Stimulated activated CD8-positive, alpha-beta memory T cell treated with anti-CD3 and anti-CD28 coated beads, Interleukin-15, amount 100 ng/mL, for 24 hours (primary cell): Measurements from ENCODE around the gene BZW1.

Experiments
- DNase-seq: peaks from one replicate; pipeline ENCODE4 v3.0.0-alpha.2; 2020; ENCODE audit warnings: low read depth

BZW1 gene

DNA sequence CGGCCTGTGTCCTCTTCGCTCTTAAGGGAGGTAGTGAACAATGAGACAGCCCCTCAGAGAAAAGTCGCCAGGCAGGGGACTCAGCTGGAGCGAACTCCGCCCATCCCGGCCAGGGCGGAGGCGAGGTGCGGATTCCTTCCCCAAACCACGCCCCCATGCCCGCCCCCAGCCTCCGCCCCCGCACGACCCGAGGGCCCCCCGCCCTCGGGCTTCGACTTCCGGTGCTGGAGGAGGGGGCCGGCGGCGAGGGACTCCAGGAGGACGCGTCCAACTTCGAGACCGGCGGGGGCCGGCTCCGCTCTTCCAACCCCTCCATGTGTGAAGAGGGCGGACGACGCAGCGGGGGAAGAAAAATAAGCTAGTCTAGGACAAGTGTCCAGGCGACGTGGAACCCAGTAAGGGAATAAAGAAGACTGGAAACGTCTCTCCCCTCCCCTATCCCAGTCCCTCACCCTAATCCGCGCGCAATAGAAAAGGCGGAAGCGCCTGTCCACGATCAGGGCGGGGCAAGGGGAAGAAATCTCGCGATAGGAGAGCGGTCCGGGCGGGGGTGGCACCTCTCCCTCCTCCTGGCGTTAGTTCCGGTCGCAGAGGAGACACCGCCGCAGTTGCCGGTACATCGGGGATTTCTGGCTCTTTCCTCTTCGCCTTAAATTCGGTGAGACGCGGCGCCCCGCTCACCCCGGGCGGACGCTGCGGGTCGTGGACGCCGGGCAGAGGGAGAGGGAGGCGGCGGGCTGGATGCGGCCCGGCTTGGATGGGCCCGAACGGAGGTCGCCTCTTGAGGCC lies at the start of gene BZW1:
BZW1 (plus strand) TSS at position 578 of the 789 bp plus-strand sequence. CDS start 1,308 bp downstream, outside the sequence.
- DNase-seq: peak; percentile 85

DNA sequence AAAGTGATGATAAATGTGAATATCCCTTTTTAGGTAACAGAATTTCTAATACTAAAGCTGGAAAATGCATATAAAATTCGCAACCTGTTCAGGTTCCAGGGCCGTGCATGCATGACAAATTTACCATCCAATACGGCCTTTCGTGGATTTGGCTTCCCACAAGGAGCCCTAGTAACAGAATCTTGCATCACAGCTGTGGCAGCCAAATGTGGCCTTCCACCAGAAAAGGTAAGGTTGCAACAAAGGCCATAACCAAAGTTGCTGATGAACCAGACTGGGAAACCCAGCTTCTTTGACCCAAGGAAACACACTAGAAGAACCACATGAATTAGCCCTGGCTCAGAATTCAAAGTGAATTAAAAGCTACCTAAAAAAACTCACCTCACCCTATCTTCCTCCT lies 49.6 kb upstream of the BZW1 start:
- no peak for DNase-seq

DNA sequence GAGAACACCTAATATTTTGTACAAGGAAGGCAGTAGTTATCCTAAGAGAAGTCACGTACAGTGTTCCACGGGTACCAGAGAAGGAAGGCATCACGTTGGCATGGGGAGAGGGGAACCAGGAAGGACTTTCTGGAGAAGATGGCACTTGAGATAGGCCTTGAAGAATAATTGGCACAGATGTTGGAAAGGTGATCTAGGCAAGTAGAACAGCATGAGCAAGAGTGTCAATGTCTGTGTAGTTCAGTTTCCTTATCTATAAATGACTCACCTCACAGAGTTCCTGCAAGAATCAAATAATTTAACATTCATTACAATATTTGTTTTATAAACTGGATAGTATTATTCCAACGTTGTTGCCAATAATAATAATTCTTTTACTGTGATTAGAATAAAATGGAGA lies 48.3 kb upstream of the BZW1 start:
- no peak for DNase-seq

DNA sequence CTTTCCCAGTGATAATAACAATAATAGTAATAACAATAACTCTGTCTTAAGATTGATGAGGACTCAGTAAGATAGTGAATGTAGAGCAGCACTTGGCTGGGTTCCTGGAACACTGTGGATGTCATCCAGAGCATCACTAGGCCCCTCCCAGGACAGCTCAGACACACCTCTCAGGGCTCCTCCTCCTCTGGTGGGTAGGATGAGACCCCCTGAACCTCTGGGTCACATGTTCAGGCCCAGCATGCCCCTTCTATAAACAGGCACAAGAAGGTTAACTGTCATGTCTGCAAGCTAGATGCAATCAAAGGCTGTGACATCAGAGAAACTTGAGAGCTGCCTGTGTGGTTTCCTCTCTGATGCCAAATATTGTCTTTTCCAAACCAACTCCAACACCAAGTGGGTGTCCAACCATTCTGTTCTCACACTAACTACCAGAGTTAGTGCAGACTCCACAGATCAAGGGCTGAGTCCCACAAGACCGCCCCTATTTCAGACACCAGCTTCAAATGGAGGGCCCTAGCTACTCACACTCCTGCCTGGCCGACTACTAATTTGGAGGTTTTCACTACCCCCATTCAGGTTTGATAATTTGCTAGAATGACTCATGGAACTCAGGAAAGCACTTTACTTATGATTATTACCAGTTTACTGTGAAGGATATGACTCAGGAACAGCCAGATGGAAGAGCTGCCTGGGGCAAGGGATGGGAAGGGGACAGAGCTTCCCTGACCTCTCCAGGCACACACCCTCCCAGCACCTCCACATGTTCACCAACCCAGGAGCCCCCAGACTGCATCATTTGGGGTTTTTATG lies 46.4 kb upstream of the BZW1 start:
- no peak for DNase-seq

DNA sequence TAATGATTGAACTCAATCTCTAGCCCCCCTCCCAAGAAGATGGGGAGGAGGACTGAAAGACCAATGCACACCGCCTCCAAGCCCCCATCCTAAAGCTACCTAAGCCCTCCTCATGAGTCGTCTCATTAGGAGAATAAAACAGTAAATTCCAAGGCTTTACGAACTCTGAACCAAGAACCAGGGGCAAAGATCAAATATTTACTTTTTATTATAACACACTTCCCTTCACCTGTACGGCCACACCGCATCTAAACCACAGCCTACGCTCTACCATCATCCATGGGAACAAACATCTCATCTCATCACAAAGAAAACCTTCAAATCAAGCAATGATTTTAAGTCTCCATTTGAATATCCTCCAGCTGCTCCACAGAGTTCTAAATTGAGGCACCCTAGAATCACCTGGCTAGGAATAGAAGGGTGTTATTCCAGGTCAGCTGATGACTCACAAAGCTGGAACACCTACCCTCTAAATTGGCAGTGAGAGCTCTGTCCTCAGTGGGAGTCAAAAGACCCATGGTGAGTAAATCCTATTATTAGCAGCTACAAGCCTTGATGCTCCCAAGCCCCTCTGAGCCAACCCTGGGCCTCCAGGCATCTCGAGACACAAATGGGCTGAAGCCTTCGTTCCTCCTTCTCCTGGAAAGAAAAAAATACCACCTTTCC lies 45.6 kb upstream of the BZW1 start:
- DNase-seq: no peak

DNA sequence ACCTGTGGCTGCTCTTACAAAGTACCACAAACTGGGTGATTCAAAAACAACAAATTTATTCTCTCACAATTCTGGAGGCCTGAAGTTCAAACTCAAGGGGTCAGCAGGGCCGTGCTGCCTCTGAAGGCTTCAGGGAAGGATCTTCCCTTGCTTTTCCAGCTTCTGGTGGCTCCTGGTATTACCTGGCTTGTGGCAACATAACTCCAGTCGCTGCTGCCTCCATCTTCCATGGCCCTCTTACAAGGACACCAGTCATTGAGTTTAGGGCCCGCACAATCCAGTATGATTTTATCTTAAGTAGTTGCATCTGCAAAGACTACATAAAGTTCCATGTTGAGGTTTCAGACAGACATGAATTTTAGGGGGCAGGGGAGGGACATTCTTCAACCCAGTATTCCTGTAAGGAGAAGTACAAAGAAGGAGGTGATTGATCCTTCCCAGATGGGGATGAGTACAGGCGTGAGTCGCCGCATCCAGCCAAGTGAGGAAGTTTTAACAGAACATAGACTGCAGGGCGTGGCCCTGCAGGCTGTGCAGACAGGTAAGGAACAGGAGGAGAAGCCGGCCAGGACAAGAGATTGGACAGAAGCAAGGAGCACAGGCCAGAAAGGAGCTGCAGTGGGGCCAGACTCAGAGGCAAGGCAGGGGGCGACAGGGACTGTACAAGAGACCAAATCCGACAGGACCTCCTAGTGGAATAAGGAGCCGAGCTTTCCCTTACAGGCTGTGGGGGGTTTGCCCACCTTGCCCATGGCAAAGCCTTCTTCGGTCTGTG lies 44.4 kb upstream of the BZW1 start:
- no peak for DNase-seq

DNA sequence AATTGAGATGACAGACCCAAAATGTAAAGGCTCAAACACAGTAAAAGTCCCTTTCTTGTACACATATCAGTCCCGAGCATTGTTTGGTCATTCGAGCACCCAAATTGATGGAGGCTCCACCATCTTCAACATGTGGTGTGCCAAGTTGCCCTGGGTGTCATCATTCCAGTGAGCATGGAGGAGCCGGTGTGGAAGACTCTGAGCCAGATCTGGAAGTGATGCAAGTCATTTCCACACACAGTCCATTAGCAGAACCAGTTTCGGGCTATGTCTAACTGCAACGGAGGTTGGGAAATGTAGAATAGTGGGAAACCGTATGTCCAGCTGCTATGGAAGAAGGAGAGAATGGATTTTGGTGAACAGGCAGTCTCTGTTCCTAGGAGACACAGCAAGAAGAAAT lies 40.9 kb upstream of the BZW1 start:
- DNase-seq: no peak

DNA sequence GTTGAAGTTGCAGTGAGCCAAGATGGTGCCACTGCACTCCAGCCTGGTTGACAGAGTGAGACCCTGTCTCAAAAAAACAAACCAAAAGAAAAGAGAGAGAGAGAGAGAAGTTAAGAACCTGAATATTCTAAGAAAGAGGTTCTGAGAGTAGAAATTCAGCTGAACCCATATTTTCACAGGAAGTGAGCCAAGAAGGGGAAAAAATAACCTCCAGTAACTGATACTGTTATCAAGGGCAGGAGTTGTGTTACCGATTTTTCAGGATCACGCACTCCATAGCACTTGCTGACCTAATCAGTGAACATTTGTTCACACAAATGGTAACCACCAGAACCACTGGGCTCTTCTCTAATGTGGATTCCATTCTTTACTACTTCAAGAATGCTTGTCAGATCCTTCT lies 39.1 kb upstream of the BZW1 start:
- DNase-seq: no peak

DNA sequence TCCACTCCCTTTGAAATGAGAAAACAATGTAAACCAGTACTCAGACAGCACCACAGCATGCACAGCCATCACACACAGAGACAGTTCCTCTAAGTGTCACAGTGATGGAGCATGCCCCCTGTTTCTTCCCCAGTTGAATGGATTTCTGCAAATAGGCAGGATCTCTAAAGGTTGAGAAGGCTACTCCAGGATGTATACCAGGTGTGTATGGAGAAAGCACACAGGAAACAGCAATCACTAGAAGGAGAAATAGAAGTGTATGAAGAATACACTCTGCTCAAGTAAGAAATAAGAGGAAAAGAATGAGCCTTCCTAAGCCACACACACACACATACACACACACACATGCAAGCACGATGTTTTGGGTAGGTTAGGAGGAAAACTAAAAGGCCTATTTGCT lies 38.6 kb upstream of the BZW1 start:
- DNase-seq: no peak

DNA sequence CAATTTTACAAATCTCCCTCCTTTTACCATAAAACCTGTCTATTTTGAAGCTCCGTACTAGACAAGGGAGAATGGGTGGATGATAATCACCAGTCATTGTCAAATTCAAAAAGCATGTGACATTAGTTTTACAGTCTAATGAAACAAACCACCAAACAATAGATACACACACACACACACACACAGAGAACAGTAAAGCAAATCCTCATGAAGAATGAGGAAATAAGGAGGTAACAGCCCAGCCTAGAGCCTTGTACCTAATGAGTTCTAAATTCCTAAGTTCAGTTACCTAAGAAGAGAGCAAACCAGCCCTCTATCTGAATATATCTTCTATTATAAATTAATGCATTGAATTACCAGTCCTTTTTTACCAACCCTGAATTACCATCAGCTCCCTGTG lies 36.8 kb upstream of the BZW1 start:
- DNase-seq: no peak

DNA sequence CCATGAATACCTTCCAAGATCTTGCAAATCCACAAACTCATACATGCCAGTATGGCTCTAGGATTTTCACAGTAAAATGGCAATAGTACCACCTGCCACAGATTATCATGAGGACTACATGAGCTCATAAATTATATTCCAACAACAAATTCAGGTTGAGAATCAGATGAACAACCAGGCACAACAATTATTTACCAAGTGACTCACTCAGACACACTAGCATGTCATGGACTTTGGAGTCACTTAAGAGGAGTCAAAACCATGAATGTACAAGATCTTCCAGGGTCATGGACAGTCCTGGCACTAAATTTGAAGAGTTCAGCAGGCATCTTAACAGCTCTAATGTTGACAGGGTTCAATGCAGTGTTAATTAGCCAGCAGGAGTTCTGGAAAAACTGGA lies 34.4 kb upstream of the BZW1 start:
- DNase-seq: no peak

DNA sequence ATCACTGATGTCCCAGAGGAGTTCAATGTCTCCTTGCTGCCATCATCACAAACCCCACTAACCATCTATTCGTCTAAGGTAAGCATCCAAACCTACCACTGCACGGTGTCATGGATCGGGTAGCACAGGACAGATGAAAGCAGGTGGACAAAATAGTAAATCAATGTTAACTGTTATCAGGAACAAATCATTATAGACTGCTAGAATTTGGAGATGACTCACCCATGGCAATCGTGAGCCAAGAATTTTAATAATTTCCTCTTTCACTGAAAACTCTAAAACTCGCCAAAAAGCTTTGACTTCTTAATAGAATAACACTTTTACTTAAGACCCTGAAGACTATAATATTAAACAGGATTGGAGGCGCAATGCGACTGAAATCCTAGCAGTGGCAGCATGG lies 33.7 kb upstream of the BZW1 start:
- DNase-seq: no peak

DNA sequence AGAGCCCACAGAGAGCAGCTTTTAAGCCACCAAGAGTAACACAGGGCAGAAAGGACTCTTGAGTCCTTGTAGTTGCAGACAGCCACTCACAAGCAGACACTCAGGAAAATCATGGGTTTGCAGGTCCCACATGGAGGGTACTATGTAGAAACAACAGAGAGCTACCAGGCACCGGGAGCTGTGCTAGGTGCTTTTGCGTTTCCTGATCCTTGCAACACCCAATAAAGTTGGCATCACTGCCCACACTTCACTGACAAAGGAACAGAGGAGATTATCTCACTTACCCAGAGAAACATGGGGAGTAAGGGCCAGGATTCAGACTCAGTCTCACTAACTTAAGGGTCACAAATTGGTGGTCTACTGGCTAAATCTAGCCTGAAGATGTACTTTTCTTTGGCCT lies 32.5 kb upstream of the BZW1 start:
- no peak for DNase-seq

DNA sequence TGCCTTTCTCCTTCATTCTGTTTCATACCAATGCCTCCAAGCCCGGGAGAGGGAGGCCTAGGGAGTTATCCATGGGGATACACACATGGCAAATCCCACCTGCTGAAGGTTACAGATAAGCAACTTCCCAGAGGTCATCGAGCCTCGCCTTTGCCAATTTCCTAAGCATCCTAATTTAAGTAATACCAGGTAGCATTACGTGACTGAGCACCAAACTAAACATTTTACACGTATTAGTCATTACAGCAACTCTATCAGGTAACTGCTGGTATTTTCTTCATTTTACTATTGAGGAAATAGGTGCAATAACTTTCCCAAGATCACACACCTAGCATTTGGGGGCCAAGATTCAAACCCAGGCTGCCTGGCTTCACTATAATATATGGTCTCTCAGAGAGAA lies 30.1 kb upstream of the BZW1 start:
- DNase-seq: no peak

DNA sequence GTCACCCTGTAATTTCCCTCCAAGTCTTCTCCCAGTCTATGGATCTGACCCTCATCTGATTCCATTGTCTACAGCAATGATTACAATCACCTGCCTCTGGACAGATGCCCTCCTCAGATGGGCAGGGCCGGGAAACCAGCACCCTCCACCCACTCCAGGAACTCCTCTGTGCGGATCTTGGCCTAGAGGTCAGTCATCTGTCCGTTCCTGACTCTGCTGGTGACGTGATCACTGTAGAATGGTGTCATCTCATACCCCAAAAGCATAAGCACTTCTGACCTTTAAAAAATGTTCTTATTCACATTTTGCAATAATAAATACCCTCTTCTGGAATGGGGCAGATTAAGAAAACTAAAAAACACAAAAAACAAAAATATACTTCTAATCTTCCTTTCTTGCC lies 29.5 kb upstream of the BZW1 start:
- DNase-seq: no peak

DNA sequence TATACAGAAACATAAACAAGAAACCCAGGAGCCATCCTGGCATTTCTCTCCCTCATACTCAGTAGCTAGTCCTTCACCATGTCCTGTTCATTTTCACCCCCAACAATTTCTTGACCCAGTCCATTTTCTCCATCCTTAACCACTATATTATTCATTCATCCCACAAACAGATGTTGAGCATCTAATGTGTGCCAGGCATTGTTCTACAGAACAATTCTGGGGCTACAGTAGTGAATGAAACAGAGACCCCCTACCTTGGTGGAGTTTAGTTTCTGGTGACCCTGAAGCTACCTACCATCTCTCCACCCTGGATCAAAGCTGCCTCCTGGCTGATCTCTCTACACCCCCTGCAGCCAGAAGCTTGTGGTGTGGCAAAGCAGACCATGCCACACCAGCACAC lies 27.5 kb upstream of the BZW1 start:
- DNase-seq: no peak

DNA sequence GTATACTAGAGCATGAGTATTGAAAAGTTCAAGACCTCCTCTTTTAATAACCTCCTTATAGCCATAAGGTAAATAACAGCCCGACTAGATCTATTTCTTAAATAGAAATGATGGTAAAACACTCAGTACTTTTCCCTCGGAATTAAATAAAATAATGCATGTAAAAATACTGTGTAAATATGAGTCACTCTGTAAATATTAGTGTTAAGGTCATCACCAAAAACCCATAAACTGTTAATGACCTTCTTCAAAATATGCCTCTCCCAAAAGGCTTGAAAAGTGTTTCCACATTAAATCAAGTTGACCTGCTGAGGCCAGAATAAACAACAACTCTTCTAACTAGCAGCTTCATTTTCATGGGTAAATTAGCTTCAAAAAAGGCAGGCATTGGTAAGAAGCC lies 25.3 kb upstream of the BZW1 start:
- DNase-seq: no peak

DNA sequence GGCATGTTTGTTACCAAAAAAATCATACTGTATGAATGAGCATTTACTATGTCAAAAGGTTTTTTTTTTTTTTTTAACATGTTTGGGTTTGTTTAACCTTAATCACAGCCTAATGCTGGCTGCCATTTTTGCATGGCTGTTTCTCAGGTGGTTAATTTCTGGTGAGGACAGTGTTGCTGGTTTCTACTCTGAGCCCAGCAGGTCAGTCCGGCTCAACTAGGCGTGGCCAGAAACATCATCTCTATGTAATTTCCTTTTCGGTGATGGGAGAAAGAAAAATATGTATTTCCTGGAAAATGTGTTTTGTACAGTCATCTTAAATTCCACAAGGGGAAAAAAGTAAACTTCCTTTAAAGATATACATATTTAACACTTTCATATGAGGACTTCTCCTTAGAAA lies 24.9 kb upstream of the BZW1 start:
- no peak for DNase-seq

DNA sequence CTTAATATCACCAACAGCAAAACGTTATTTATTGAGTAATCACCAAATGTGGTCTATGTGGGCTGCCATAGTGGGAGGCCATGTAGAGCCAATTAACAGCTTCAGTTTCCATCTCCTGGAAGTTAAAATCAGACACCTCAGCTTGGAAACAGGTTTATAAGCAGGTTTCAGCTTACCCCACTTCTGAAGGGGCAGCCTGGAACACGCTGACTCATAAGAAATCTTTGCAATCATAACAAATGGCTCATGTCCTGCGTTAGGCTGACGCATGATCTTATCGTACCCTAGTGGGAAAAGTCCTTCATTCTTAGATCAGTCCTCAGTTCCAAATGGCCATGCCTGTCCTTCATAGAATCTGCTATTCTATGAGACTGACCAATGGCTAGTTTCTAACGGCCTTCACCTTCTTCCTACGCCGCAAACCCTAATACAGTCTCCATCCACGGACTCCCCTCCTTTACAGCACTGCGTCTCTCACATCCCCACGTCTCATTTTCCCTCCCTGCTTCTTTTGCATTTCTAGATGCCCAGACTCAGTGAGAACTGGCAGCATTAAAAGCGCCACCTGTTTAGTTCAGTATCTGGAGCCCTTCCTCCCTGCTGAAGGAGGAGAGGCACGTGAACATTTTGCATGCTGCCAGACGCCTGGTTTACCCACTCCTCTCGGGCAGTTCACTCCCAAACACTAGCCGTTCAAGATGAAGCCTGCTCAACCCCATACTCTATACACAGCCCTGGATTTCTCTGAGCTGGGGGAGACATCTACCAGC lies 24.2 kb upstream of the BZW1 start:
- DNase-seq: no peak

DNA sequence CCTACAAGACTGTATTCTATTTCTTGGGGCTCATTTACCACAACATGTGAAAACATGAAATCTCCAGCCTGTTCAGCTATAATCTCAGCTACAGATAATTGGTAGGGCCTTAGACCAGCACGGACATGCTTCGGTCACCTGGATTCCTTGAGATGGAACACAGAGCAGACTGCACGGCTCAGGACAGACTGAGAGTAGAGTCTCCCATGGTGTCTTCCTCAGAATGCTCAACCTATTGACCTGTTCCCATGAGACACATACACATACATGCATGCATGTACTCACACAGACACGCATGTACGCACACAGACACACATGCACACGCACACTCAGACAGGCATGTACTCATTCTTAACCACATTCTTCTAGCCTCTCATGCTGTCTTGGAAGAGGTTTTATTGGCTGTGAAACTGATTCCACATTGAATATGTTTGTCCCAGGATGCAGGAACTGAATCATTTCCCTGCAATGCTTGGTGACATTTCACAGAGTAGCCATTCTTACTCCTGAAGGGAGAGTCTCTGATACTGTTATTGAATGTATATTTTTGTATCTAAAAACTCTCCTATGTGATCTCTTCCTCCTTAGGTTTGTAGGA lies 23.5 kb upstream of the BZW1 start:
- DNase-seq: no peak

DNA sequence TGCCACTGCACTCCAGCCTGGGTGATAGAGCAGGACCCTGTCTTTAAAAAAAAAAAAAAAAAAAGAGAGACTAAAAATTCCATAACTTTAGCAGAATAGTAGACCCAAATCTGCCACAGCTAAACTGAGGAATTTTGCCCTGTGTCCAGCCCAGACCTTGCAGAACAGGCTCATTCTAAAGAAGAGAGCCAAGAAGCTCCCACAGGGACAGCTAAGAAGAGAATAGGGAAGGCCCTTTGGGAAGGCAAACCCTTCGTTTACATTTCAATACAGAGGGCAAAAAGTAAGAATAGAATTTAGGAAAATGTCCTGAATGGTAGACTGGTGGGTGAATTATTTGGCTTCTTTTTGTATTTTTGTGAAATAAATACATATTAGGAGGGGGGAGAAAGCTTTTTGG lies 21.5 kb upstream of the BZW1 start:
- no peak for DNase-seq
